Activated T-cell treated with anti-CD3 and anti-CD28 coated beads for 24 hours (primary cell): Measurements from ENCODE around the gene PXDN.

ENCODE experiments used
- DNase-seq: peaks from one replicate; pipeline ENCODE4 v3.0.0-alpha.2; 2020; ENCODE audit warnings: low read depth

Gene PXDN

GRCh38 chr2:1649103-1650084, 94.9 kb downstream of the PXDN start:
- DNase-seq = no peak

GRCh38 chr2:1648241-1649102, 95.8 kb downstream of the PXDN start:
- no peak for DNase-seq

DNA sequence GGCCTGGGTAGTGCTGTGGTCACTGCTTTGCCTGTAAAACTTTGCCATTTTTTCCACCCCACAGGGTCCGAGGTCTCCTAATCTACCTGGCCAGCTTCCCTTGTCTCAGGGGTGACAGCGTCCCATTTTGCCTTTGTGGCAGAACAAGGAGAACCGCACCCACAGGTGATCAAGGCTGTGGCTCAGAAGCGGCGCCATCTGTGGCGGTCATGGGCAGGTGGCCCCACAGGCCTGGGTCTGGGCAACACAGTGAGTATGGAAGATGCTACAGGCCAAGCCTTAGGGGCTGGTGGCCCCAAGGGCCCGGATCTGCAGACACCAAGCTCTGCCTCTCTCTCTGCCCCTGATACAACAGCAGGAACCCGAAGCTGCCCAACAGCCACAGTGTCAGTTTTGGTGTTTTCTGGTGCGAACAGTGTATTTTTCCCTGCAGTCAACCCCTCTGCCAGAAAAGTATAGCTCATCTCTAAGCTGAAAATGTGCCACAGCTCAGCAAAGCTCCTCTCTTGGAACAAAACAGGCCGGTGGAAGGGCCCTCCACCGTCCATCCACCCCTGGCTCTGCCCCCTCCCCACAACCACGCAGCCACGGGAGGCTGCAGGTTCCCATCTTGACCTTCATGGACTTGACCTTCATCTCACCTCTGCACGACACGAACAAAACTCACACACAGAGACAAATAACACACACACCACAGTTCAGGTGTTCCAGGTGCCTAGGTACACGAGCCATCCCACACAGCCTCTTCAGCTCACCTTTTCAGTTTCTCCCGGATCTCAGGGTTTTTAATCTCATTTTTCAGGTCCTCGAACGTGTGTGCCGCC, 96.7 kb downstream of the PXDN start:
- no peak for DNase-seq

DNA sequence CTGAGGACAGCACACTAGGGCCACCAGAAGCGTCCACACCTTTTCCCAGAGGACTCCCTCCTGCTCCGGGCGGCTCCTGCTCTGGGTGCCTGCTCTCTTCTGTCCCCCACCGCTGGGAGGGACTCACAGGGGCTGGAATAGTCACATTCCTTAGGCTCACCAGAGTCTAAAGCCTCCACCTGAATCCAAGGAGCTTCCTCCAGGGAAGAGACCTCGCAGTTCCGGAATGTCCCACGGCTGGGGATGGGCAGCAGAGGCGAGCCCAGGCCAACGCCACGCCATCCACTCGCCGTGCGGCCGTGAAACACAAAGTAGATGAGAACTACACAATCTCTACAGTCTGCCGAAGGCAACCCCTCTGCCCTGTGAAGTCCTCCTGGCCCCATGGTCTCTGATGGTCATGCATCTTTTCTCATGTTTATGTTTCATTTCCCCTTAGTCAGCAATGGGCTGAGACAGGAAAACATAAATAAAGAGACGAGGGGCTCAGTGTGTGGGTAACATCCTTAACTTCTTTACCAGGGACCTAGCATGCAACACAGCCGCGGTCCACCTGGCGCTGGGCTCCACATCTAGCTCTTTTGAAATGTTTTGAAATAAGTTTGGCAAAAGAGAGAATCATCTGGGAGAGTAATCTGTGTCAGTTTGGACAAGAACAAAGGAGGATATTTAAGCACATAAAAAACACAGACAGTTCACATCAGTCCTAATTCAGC, 98.4 kb downstream of the PXDN start:
- no peak for DNase-seq

- DNase-seq = no peak
Observed at GRCh38 chr2:1644427-1644826, 99.9 kb downstream of the PXDN start.

DNA sequence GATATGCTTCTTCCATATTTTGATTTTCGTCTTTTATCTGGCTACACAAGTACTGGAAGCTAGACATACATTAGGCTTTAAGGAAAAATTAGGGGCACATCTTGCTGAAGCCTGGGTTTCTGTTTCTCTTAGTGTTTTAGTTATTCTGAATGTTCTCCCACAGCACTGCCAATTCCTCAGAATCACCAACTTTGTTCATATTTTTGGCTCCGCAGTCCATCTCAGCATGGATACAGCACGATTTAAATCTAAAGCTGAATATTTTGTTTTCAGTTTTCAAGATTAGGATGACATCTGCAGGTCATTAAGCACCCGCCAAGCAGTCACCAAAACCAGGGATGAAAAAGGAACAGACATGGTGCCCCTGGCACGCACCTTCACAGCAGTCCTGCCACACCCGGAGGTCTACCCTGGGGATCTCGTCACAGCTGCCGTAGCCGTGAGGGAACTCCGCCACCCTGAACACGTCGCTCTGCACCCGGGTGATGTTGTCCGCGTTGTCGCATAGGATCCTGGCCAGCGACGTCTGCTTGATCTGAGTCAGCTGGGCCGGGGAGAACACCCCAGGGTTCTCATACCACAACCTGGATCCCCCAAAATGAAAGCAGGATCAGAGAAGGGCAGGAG, 101.2 kb downstream of the PXDN start:
- no peak for DNase-seq

DNA sequence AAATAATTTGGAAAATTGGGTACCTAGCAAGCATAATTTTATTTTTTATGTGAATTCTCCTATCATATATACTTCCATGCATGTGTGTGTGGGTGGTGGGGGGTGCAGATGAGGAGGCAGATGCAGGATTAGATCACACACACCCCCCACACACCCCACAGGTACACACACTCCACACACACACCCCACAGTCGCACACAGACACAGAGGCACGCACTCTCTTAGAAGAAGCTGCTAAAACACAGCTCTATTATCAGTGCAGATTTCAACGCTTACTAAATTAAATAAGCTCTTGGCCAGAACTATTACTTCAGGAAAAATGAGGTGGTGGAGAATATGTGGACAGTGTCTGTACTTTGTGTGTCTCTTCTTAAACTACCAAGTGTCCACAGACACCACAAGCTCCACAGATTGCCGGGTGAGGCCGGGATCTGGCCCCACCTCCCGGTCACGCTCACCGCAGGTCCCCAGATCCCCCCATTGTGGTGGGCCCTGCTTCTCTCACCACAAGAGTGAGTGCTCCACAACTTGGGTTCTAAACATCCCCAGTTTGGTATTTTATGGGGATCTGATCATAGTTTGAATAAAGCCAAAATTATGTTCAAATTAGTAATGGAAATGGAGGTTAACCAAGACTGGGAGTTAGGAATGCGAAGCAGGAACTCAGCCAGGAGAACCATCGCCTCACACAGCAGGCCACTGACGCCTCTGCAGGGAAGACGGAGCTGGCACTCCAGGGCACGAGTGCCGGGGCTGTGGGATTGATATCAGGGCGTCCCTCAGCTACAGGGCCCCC, 102.1 kb downstream of the PXDN start:
- DNase-seq = no peak

DNA sequence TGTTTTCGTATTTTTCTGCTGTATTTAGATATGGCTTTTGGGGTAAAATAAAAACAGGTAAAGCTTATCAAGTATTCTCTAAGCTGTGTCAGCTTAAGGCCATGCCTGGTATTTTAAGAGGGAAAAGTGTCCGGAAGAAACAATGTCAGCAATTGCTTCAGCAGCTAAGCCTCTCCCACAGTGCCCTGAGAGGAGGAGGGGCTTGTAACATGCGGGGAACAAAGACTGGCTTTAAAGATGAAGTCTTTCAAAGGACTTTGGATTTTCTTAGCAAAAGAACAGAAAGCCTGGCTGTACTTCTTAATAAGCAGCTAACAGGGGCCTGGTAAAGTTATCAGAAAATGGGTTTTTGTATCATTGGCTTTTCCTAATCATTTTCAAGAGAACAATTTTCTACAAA, 102.8 kb downstream of the PXDN start:
- DNase-seq = no peak

DNA sequence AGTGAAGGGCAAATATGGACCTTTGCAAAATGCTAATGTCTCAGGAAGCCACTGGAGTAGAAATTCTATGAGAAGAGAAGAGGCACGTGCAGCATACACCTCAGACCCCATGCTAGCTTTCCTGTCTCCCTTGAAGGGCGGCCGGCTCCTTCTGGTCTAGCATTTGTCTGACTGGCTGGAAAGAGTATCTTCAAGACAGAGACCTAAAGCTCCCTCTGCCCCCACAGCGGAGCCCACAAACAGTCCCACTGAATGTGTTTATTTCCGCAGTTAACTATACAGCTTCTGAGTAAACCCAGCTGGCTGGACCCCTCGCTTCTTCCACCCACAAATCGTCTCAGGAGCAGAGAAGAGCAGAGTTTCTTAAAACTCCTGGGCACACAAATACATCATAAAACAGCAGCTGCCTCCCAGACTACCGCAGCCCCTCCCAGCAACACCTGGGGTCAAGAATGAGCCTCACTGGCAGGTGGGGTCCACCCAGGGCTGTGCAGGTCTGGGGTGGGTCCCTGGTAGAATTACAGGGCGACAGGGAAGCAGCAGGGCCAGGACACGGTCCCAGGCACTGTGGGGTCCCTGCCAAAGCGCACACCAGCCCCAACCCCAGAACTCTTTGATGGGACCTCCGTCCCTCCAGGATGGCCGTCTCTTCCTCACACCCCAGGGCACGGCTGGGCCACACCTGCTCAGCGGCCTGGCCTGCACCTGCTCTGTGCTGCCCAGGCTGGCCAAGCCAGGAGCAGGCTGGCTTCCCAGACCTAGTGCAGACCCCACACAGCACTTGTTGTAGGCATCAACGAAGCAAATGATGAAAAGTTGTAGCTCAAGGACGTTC, 103.8 kb downstream of the PXDN start:
- no peak for DNase-seq

DNA sequence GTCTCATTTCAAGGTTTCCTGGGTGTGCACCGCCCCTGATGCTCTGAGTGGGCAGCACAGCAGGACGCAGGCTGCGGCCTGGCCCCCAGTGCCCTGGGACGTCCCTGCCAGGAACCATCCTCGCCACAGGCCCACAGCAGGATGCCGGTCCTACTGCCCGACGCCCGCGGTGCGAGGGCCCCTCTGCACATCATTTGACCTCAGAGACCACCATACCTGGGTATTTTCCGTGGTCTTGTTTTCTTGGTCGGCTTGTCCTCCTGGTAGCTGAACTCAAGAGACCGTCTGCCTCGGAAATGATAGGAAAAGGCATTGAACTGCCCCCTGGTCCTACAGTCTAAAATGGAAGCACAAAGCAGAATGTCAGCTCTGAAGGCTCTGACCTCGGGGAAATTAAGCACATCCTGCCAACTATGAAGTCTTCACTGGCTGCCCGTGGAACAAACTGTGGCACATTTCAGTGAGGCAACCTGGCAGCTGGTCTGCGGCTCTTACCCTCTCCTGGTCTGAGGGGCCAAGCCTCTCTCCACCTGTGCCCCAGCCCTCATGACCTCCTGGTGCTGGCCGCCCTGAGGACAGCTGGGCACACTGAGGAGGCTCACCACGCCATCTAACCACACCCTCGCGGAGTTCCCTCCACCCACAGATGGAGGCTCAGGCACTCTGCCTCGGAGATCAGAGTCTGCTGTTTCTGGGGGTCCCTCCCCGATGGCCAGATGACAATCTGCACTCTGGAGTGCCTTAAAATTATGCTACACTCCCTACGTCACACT, 105.0 kb downstream of the PXDN start:
- DNase-seq = no peak

DNA sequence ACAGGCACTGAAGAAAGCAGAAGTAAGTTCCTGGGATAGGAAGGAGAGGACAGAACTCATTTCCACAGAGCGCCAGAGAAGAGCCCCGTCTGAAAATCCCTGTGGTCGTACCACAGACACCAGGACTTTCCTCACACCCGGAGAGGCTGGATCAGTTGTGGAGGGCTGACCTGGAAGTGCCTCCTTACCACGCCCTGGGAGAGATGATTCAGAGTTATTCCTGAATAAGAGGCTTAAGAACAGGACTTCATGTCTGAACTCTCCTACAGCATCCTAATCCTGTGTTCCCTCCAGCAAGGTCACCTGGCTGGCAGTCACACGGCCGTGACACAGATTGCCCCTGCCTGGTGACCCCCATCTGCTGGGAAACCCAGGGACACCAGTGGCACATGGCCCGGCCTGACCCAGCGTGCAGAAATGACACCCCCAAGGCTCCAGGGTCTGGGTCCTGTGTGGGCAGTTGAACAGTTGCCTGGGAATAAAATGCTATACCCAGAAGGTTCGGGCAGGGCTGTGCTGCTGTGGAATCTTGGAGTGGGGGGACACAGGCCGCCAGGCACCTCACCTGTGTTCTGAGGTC, 105.9 kb downstream of the PXDN start:
- no peak for DNase-seq

- no peak for DNase-seq
Observed at GRCh38 chr2:1636791-1637415, 107.4 kb downstream of the PXDN start.

- no peak for DNase-seq
Observed at GRCh38 chr2:1635823-1636222, 108.5 kb downstream of the PXDN start.

GRCh38 chr2:1634681-1635341, 109.5 kb downstream of the PXDN start:
- DNase-seq = no peak

DNA sequence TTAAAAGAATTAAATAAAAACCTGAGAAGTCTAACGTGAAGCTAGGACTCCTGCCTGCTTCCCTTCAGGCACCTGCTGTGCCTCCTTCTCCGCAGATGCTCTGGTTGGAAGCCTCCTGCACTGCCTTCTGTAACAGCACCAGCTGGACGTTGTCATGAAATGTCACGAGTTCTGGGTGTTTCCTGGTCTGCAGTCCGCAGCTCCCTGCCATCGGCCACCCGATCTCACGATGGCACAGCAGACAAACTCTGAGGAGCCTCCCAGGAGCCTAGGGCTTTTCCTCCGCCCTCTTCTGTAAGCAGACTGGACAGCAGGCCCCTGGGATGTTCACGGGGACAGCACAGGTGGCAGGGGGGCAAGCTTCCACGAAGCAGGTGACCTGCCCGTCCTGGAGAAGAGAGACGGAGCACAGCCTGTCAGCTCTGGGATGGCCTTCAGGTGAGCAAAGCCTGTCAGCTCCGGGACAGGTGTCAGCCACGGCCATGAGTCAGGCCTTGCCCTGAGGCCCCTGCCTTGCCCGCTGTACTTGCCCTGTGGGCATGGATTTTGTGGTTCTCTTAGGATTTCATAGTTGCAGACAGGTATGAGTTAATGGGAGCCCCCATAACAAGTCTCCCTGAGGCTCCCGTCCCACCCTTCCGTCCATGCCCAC, 110.3 kb downstream of the PXDN start:
- no peak for DNase-seq

DNA sequence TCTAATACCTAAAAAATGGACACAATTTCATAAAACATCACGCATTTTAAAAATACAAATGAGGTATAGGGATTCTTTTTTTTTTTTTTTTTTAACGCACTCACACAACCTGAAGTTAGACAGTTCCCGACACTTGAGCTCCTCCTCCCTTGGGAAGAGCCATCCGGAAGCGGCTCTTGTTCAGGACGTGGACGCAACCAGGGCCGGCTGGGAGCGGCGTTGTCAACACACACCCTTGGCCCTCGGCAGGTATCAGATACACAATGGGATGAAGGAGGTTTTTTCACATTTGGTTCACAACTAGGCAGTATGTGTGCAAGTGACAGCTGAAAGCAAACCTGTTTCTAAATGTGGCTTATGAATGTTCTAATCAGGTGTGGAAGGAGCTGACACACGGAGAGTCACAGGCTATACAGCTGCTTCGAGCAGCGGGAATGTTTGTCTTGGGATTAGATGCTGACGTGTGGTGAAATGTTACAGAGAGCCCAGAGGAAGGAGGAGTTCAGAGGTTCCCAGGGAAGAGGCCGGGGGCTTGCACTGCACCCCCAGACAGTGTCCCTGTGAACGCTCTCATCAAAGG, 111.1 kb downstream of the PXDN start:
- no peak for DNase-seq
